Central memory CD4-positive, alpha-beta T cell (primary cell): ENCODE measurements around the gene PACS1.

Experiments
- DNase-seq: peaks from one replicate; pipeline ENCODE4 v3.0.0; 2022

Gene PACS1

GRCh38 chr11:66279092-66279734 is 209.1 kb downstream of the PACS1 start:
- DNase-seq: no peak

- DNase-seq: no peak
Observed at GRCh38 chr11:66280428-66280827, 210.4 kb downstream of the PACS1 start.

- no peak for DNase-seq
Observed at GRCh38 chr11:66281001-66281400, 210.9 kb downstream of the PACS1 start.

- no peak for DNase-seq
Observed at GRCh38 chr11:66281776-66282467, 211.8 kb downstream of the PACS1 start.

GRCh38 chr11:66282468-66283455 is 212.7 kb downstream of the PACS1 start:
- peak; percentile 98 for DNase-seq

GRCh38 chr11:66283461-66284105 is 213.5 kb downstream of the PACS1 start:
- DNase-seq: no peak

GRCh38 chr11:66284526-66285078 is 214.5 kb downstream of the PACS1 start:
- no peak for DNase-seq

GRCh38 chr11:66285250-66285947 is 215.3 kb downstream of the PACS1 start:
- no peak for DNase-seq

GRCh38 chr11:66286699-66287098 is 216.6 kb downstream of the PACS1 start:
- no peak for DNase-seq

- DNase-seq: no peak
Observed at GRCh38 chr11:66287211-66287888, 217.3 kb downstream of the PACS1 start.

- no peak for DNase-seq
Observed at GRCh38 chr11:66287889-66288670, 218.0 kb downstream of the PACS1 start.

- peak; percentile 99 for DNase-seq
Observed at GRCh38 chr11:66288671-66289547, 218.8 kb downstream of the PACS1 start, which contains the start of gene YIF1A. Gene YIF1A (minus strand): TSS chr11:66289143. CDS start chr11:66288985, 158 bp downstream.

- DNase-seq: no peak
Observed at GRCh38 chr11:66289548-66290329, 219.7 kb downstream of the PACS1 start.

- no peak for DNase-seq
Observed at GRCh38 chr11:66290330-66290621, 220.2 kb downstream of the PACS1 start.

GRCh38 chr11:66291303-66291705 is 221.2 kb downstream of the PACS1 start:
- DNase-seq: no peak

- DNase-seq: no peak
Observed at GRCh38 chr11:66291706-66292542, 221.9 kb downstream of the PACS1 start, which contains the start of gene TMEM151A. Gene TMEM151A (plus strand): TSS chr11:66291894. CDS start chr11:66292014, 120 bp downstream.

- DNase-seq: no peak
Observed at GRCh38 chr11:66292543-66293332, 222.7 kb downstream of the PACS1 start.
